PC-3 (cell line): ENCODE data around the gene ZNRF4.

Experiments
- CTCF ChIP-seq: fragments of 300-600 bp; sonication (generic); conservative IDR thresholded peaks from 2 replicates; pipeline ENCODE4 v1.5.1; 2017; ENCODE audit warnings: antibody characterized with exemption, low read depth, mild to moderate bottlenecking, low read length
- EZH2 ChIP-seq: fragments of 300-600 bp; sonication (generic); IDR thresholded peaks from one replicate; pipeline ENCODE4 v1.6.1; 2017; ENCODE audit warnings: antibody characterized with exemption, mild to moderate bottlenecking, low read length; ENCODE audit not compliant: unreplicated experiment

- TF ChIP-seq CTCF: no peak
- TF ChIP-seq EZH2: no peak
Observed at GRCh38 chr19:5495792-5496191, 40.6 kb downstream of the ZNRF4 start.
